GM11168 (cell line): ENCODE results near the gene ETHE1.

Experiments
- in situ Hi-C: fragments of 300-500 bp; cut with MboI; formaldehyde crosslinking; loops from one replicate; pipeline ENCODE4 v1.12.0; 2022; ENCODE audit warnings: low sequenced_read_pairs; ENCODE audit not compliant: unreplicated experiment

Gene ETHE1

DNA sequence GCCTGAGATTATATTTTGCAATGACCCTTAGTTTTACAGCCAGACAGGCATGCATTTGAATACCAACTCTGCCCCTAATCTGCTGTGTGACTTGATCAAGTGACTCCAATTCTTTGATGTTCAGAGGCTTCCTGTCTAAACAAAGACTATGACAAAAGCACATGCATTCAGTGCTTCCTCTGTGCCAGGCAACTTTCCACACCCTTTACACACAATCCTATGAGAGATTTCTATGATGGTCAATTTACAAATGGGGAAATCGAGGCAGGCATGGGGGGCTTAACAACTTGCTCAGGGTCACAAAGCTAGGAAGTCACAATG, 57.9 kb downstream of the ETHE1 start:
- in situ Hi-C loops: no loop called here

DNA sequence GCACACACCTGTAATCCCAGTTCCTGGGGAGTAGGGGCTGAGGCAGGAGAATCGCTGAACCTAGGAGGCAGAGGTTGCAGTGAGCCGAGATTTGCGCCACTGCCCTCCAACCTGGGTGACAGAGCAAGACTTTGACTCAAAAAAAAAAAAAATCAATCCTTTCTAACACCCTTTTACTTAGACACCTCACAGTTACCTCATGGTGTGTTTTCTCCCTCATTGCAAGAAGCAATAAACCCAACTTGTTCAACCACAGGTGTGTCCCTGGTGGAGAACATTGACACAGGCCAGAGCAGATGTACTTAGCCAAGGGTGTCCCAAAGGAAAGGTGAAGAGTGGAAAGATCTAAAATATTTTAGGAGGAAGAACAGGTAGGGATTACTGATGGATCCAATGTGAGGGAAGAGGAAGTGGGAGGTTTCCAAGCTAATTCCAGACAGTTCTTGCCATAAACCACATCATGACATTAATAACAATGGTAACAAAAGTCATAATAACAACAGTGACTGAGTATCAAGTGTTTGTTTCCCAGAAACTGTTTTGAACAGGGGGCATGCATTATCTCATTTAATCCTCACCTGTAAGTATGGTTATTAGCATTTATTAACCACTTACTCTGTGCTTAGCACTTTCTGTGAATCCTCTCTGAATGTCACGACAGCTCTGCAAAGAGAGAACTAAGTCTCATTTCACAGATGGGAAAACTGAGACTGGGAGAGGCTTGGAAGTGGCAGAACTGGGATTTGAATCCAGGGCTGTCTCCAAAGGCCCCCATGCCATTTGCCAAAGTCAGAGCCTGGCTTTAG, 58.4 kb downstream of the ETHE1 start:
- in situ Hi-C loops: no loop called here

DNA sequence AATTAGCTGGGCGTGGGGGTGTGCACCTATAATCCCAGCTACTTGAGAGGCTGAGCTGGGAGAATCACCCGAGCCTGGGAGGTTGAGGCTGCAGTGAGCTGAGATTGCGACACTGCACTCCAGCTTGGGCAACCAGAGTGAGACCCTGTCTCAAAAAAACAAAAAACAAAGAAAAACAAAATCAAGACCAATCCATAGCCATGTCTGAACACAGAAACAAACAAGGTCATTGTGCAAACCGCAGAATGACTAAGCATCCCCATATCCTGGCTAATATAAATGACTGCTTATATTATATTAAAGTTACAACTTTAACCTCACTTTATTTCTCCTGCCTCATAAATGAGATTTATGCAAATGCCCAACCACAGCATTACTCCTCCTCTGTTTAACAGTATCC, 59.3 kb downstream of the ETHE1 start:
- in situ Hi-C loops: no loop called here

DNA sequence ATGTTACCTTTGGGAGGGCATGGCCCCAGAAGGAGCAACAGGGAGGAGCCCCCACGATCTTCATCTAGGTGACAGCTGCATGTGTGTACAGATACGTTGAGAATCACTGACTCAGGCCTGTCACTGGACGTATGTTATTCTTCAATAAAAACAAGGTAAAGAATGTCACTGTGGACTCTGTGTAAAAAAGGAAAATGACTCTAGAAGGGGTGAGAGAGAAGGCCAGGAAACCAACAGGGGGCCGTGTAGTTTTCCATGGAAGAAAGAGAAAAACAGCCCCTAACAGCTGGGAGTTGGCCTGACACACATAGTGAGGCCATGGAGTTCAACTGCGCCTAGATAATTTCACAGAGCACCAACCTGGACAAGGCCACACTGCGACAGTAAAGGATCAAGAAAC, 59.7 kb downstream of the ETHE1 start:
- in situ Hi-C loops: no loop called here

DNA sequence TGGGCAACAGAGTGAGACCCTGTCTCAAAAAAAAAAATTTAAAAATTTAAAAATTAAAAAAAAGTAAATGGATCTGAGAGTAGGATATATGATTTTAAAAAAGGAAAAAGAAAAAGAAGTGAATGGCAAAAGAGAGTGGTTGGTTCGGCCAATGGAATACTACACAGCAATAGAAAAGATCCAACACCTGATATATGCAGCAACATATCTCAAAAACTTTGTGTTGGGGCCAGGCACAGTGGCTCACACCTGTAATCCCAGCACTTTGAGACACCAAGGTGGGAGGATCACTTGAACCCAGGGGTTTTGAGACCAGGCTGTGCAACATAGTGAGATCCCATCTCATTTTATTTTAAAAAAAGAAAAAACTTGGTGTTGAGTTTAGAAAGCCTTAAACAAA, 60.2 kb downstream of the ETHE1 start:
- in situ Hi-C loops: no loop called here

DNA sequence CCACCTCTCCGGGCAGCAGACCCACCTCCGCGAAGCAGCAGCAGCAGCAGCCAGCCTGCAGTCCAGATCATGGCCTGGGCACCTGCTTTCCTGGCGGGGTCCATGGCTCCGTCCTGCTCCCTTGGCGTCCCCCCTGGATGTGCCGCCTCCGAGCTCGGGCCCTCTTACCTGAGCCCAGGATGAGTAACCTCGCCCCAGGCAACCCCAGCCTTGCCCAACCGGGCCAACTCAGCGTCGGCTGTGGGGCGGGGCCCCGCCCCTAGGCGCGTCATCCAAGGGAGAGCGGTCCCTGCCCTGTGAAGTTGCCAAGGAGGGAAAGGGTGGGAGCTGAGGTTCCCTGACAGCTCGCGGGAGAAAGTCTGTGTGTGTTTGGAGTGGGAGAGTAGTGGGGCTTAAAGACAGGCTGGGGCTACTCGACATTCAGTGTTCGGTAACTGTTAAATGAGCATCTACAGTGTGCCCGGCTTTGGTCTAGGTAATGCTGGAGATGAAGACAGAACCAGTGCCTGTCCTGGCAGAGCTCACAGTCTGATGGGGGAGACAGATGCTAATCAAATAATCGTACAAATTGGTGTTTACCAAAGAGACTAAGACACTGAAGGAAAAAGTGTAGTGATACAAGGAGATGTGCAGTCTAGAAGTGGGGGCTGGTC, 61.4 kb downstream of the ETHE1 start, which contains the start of gene LYPD3:
Gene LYPD3 (minus strand): TSS at position 141 of the 653 bp plus-strand sequence. CDS start 37 bp downstream, at position 104.
- in situ Hi-C loops: no loop called here

DNA sequence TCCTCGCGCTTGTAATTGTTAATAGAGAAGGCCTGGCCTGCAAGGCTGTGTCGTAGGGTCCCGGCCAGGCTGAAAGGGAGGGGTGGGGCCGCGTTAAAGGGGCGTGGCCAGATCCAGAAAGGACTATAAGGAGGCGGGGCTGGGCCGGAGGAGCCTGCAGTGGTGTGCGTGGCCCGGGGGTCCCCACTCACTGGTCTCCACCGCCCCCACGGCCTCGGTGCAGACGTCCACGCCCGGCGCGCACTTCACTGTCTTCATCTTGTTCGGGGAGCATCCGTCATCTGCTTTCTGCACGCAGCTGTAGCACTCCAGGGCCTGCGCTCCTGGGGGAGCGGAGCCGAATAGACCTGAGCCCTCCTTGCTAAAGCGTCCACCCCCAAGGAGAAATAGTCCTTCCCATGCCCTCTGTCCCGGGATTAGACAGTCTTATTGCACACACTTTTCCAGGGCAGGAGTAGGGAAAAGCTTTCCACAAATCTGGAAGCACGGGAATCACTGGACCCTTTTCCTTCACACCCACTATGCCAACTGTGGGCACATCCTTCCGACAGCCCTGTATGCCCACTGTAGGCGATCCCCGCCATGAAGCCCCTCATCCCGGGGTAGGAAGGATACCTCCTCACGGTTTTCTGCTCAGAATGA, 62.7 kb downstream of the ETHE1 start:
- in situ Hi-C loops: no loop called here

DNA sequence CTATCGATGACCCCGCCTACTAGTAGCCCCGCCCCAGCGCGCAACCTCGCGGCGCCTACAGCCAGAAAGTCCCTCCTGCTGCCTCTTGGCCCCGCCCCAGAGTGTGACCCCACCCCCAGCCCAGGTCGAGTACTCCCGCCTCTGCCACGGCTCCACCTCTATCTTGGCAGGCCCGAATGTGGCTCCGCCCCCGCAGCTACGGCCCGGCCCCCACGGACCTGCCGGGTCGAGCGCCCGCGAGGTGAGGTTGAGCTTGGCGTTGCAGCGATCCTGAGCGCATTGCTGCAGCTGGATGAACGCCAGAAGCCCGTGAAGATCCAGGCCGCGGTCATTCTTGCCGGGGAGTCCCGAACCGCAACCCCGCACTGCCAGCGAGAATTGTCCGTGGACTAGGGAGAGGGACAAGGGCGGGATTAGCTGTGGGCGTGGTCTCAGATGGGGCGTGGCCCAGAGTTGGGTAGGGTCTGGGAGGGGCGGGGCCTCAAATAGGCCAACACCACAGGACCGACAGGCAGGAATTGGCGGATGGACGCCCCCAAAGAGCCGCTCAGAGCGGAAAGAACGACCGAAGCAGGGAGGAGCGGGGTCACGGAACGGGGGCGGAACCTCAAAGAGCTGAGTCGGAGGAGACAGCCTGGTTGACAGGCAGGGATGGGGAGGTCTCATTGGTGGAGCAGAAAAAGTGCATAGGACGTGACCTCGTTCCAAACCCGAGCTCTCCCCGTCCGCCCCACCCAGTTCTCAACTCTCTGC, 63.4 kb downstream of the ETHE1 start:
- in situ Hi-C loops: no loop called here

DNA sequence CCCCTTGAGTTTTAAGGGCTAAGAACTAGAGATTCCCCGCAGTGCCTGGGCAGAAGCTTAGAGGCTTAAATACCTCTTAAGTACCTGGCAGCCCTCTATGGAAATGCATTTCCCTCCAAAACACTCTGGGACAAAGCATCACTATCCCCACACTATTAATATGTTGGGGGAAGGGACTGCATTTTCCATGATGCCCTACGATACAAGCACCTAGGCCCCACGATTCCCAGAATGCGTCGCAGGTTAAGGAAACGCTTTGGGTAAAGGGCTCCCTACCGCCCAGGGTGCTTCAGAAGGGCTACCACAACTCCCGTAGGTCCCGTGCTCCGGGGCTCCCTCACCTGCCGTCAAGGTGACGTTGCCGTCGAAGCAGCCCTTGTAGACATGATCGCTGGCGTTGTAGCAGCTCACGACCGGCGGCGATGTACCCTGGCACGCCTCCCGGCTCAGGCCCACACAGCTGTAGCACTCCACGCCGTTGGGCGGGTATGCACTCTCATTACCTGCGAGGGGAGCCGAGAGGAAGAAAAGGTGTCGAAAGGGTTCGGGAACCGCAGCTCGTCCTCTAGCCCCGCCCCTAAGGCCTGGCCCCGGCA, 64.1 kb downstream of the ETHE1 start:
- in situ Hi-C loops: no loop called here

DNA sequence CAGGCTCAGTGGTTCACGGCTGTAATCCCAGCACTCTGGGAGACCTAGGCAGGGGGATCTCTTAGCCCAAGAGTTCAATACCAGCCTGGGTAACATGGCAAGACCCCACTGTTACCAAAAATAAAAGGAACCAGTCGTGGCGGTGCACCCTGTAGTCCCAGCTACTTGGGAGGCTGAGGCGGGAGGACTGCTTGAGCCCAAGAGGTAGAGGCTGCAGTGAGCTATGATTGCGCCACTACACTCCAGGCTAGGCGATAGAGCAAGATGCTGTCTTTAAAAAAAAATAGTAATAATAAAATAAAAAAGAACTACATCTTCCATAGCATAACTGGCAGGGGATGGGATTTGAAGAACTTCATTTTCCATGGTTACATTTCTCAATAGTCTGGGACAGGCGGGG, 64.6 kb downstream of the ETHE1 start:
- in situ Hi-C loops: no loop called here

DNA sequence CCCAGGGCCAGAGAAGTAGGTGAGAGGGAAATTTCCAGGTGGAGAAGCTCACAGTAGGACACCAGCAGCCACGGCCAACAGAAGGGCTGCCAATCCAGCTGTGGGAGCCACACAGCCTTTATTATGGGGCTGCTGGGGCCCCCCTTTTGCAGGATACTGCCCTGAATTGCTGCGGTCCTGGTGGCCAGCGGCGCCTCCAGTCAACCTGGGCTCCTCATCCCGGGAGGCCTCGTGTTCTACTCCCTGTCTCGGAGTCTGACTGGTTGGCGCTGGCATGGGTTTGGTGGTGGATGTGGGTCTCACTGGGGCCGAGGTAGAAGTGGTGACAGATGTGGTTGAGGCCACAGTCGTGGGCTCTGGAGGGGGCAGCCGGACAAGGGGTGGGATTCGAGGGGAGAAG, 65.7 kb downstream of the ETHE1 start:
- in situ Hi-C loops: no loop called here

DNA sequence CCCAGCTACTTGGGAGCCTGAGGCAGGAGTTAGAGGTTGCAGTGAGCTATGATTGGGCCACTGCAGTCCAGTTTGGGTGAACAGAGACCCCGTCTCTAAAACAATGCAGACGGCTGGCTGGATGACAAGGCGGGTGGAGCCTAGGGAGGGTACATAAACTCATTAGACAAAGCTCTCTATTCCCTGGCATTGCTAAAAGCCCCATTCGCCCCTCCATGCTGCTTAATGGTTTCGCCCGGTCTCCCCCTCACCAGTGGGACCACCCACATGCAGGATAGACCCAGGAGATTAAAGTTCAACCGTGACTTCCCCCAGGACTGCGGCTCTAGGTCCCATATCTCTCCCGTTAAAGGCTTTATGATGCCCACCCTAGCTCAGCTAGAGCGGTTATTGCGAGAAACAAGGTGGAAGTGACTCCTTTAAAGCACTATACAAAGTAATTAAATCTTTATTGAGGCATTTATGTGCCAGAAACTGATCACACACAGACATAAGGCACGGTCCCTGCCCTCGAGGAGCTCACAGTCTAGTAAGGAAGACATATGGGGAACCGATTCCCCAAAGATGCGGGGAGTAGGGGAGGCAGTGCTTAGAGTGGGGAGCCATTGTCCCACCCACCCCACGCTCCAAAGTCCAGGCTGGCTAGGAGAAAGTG, 66.5 kb downstream of the ETHE1 start:
- in situ Hi-C loops: no loop called here

DNA sequence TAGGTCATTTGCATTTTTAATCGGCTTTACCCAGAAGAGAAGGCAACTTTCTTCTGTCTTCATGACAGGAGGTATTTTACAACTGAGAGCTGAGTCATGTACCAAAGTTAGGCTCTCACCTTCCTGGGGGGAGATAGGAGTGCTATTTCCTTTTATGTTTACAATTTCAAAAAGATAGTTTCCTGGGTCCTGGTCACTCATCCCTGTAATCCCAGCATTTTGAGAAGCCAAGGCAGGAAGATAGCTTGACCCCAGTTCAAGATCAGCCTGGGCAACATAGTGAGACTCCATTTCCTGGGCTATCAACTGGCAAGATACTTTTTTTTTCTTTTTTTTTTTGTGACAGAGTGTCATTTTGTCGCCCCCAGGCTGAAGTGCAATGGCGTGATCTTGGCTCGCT, 69.2 kb downstream of the ETHE1 start:
- in situ Hi-C loops: no loop called here
